Panc1 (cell line): ENCODE results near the gene PGA4. TPM values are rescaled to one million over a fixed set of nuclear protein-coding genes. Genes with fewer than 3 reads are reported as not detected.
"Not testable (repeated sequence)": the region's sequence is repeated elsewhere in the genome, so short reads cannot be mapped to it uniquely, and the experiment has no call there.

Source experiments
- ATAC-seq: fragments of 200-7000 bp; cut with Tn5 transposase; 2 replicates; pipeline ENCODE4 v1.9.1; 2020; ENCODE audit warnings: mild to moderate bottlenecking, moderate library complexity
- Bru-seq: library from RNA; stranded (reverse); fragments of 400-500 nt; gene quantifications from one replicate; lab custom pipeline; 2021; lab: Mats Ljungman, UMichigan
- BruChase-seq, 2 experiments: library from RNA; stranded (reverse); fragments of 400-500 nt; gene quantifications; one replicate each; lab custom pipeline; 2021; lab: Mats Ljungman, UMichigan
- BruUV-seq: library from RNA; stranded (reverse); fragments of 400-500 nt; replicated peaks from 2 replicates; lab custom pipeline; 2021; lab: Mats Ljungman, UMichigan
- CTCF ChIA-PET: fragments of 300-600 bp; sonication (Branson Sonifier 250); formaldehyde crosslinking; loops from one replicate; lab custom pipeline; 2022; ENCODE audit warnings: antibody characterized with exemption; lab: Charles Lee
- POLR2A ChIA-PET: fragments of 300-600 bp; sonication (Branson Sonifier 250); formaldehyde crosslinking; loops from one replicate; lab custom pipeline; 2022; ENCODE audit warnings: antibody characterized with exemption; lab: Charles Lee
- DNase-seq: peaks from one replicate; pipeline ENCODE4 v3.0.0-alpha.2; 2010; ENCODE audit warnings: low read depth, low spot score
- H3K27ac ChIP-seq: 2 replicates; pipeline ENCODE4 v1.5.1; 2011; ENCODE audit warnings: mild to moderate bottlenecking, low read length, inconsistent platforms
- H3K27me3 ChIP-seq: fragments of 200-500 bp; sonication (Bioruptor generic); 2 replicates; pipeline ENCODE4 v1.6.0; 2014; ENCODE audit warnings: low read length, inconsistent platforms; ENCODE audit not compliant: control insufficient read depth, insufficient read depth
- H3K36me3 ChIP-seq: fragments of 200-500 bp; sonication (Bioruptor generic); 2 replicates; pipeline ENCODE4 v1.5.1; 2014; ENCODE audit warnings: inconsistent platforms, mild to moderate bottlenecking, low read length, moderate library complexity; ENCODE audit not compliant: control insufficient read depth, insufficient read depth
- H3K4me1 ChIP-seq: 2 replicates; pipeline ENCODE4 v1.5.1; 2011; ENCODE audit warnings: inconsistent platforms, mild to moderate bottlenecking, low read length, moderate library complexity; ENCODE audit not compliant: control insufficient read depth, insufficient read depth
- H3K4me3 ChIP-seq, 2 experiments: 2 replicates each; pipeline ENCODE4 v1.5.1; 2011 to 2012; ENCODE audit warnings: low read depth in 2 of 2, low read length in 2 of 2, mild to moderate bottlenecking in 2 of 2, inconsistent platforms in 1 of 2, moderate library complexity in 1 of 2
- H3K9me3 ChIP-seq: fragments of 200-500 bp; sonication (Bioruptor generic); 2 replicates; pipeline ENCODE4 v1.5.1; 2014; ENCODE audit warnings: low read depth, mild to moderate bottlenecking, inconsistent platforms, low read length, moderate library complexity; ENCODE audit not compliant: control insufficient read depth, insufficient read depth
- CTCF ChIP-seq: fragments of 450-650 bp; IDR thresholded peaks from 2 replicates; pipeline ENCODE4 v1.5.1; 2017; ENCODE audit warnings: mild to moderate bottlenecking
- POLR2AphosphoS5 ChIP-seq: IDR thresholded peaks from 2 replicates; pipeline ENCODE4 v1.6.1; 2012; ENCODE audit warnings: mild to moderate bottlenecking, low read depth, low read length, moderate library complexity
- REST ChIP-seq, 2 experiments: IDR thresholded peaks; 2 replicates each; pipeline ENCODE4 v1.6.1; 2011 to 2012; ENCODE audit warnings: low read depth in 2 of 2, control low read depth in 1 of 2, low read length in 1 of 2, mild to moderate bottlenecking in 1 of 2, moderate library complexity in 1 of 2; ENCODE audit not compliant: insufficient read depth in 1 of 2
- SIN3A ChIP-seq: IDR thresholded peaks from 2 replicates; pipeline ENCODE4 v1.6.1; 2012; ENCODE audit warnings: low read depth, mild to moderate bottlenecking, low read length, moderate library complexity, borderline replicate concordance; ENCODE audit not compliant: insufficient read depth
- TCF7L2 ChIP-seq: IDR thresholded peaks from 2 replicates; pipeline ENCODE4 v1.6.1; 2011; ENCODE audit warnings: mild to moderate bottlenecking, low read depth, low read length, inconsistent platforms
- in situ Hi-C: cut with HindIII; loops from 2 replicates; pipeline ENCODE4 v1.10.0; 2016; ENCODE audit warnings: low sequenced_read_pairs, low pct_unique_long_range_greater_than_20kb
- intact Hi-C: fragments of 100-400 bp; cut with micrococcal nuclease; formaldehyde crosslinking; loops from one replicate; pipeline ENCODE4 v1.10.0; 2022; ENCODE audit not compliant: unreplicated experiment
- long read RNA-seq: library from polyadenylated mRNA; unstranded; transcript quantifications from one replicate; pipeline ENCODE4 v2.0.0, GENCODE V29; 2021; ENCODE audit not compliant: unreplicated experiment
- polyA plus RNA-seq: library from polyadenylated mRNA; unstranded; fragments of >200 nt; gene quantifications from one replicate; pipeline ENCODE4 v1.2.1, GENCODE V29; 2012; ENCODE audit warnings: missing spikeins; ENCODE audit not compliant: insufficient read length
- total RNA-seq: library from RNA; stranded (reverse); gene quantifications from one replicate; pipeline ENCODE4 v1.2.1, GENCODE V29; 2021; ENCODE audit not compliant: unreplicated experiment

PGA4 gene
- total RNA-seq (not detected), Bru-seq, nascent RNA (not detected), BruChase-seq, experiment 1, labeled RNA remaining after a 2-hour chase (not detected), BruChase-seq, experiment 2, labeled RNA remaining after a 6-hour chase (not detected)
- polyA plus RNA-seq, result not detected
- long read RNA-seq, result 0 reads

- DNase-seq, H3K36me3 ChIP-seq, H3K27me3 ChIP-seq, ATAC-seq, CTCF ChIA-PET, intact Hi-C loops, POLR2A ChIA-PET, in situ Hi-C loops, H3K9me3 ChIP-seq, BruUV-seq, H3K4me3 ChIP-seq, H3K27ac ChIP-seq, H3K4me1 ChIP-seq: not testable (repeated sequence)
Measured at GRCh38 chr11:61222047-61222446, at the start of gene PGA4. PGA4 (plus strand) TSS chr11:61222347; CDS start chr11:61222401, 54 bp downstream.

GRCh38 chr11:61172356-61172755 lies 49.8 kb upstream of the PGA4 start:
- ChIA-PET POLR2A (no interaction called here), CTCF (no interaction called here)
- ATAC-seq (no peak), DNase-seq (no peak)
- H3K36me3 ChIP-seq, result no peaks in the 10 kb centered on the region
- no peaks in the 10 kb centered on the region for H3K9me3 ChIP-seq
- intact Hi-C loops, result no loop called here
- H3K4me3 ChIP-seq, result no peak overlapping the region
- no peak overlapping the region for H3K27ac ChIP-seq
- BruUV-seq, result no TSS peak
- no peak for TF ChIP-seq TCF7L2
- TF ChIP-seq POLR2AphosphoS5, result no peak
- TF ChIP-seq SIN3A, result no peak
- no peak for TF ChIP-seq CTCF
- no peak for TF ChIP-seq REST (IDR thresholded peaks at IDR 0.05; ENCODE audit: insufficient read depth in 1 of 2, low read depth in 2 of 2, low read length in 1 of 2)
- H3K27me3 ChIP-seq, result peaks cover 4% of the 10 kb centered on the region
- no peaks in the 10 kb centered on the region; the same call in 1 of the 2 replicates for H3K4me1 ChIP-seq
- in situ Hi-C loops, result no loop called here

- ChIA-PET POLR2A (no interaction called here), CTCF (no interaction called here)
- BruUV-seq, result no TSS peak
- Histone ChIP-seq H3K27ac (no peak overlapping the region), H3K36me3 (no peaks in the 10 kb centered on the region), H3K4me1 (no peaks in the 10 kb centered on the region; the same call in 1 of the 2 replicates), H3K27me3 (peaks cover 4% of the 10 kb centered on the region), H3K9me3 (no peaks in the 10 kb centered on the region), H3K4me3 (no peak overlapping the region)
- ATAC-seq (no peak), DNase-seq (no peak)
- TF ChIP-seq TCF7L2, result no peak
- intact Hi-C loops (no loop called here), in situ Hi-C loops (no loop called here)
Measured at GRCh38 chr11:61172888-61173287, 49.3 kb upstream of the PGA4 start.
